Measurements from ENCODE around the gene NUMB.

The NUMB gene

DNA sequence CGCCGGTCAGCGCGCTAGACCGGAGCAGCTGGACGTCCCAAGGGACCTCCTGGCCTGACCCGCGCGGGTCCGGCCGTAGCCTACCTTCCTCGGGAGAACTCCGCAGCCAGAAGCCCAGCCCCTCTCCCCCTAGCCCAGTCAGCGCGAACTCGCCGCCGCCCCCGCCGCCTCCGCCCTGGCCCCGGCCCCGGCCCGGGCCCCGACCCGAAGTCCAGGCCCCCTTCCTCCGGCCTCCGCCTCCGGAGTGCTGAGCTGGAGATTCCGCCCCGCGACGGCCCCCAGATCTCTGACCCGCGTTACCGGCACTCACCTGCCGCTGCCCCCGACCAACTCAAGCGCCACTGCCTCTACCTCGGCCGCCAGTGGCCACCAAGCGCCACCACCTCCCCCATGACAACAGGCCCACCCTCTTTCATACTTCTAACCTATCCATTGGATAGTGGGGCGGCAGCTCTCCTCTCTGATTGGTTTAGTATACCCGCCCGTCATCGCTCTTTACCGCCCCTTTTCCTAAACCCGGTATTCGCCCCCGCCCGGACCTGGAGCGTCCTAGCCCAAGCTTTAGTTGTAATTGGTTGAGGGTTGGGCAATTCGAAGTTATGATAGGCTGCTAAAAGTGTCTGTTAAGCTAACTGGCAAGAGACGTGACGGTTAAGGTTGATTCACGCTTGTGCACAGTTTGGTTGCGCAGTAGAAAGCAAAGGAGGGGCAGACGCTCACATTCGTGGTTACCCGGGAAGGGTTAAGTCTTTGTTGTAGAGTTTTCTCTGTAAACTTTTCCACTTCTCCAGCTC lies at the start of gene NUMB:
Gene NUMB (minus strand): TSS at position 364 of the 794 bp plus-strand sequence. CDS start 102,795 bp downstream, outside the sequence.
- Mint-ChIP-seq H3K4me1 (ENCODE audit: low read depth) (peaks cover 57% of the 10 kb centered on the region), H3K27me3 (no peaks in the 10 kb centered on the region), H3K36me3 (ENCODE audit: low read depth) (peaks cover 12% of the 10 kb centered on the region), H3K4me3 (peak within 1 kb of the TSS; percentile 95), H3K9me3 (no peaks in the 10 kb centered on the region), H3K27ac (peak within 1 kb of the TSS; percentile 97)
- DNase-seq, result peak; percentile 92

- no peaks in the 10 kb centered on the region for H3K27me3 Mint-ChIP-seq
- no peak for DNase-seq
- H3K36me3 Mint-ChIP-seq (ENCODE audit: low read depth), result peaks cover 42% of the 10 kb centered on the region
- H3K9me3 Mint-ChIP-seq, result no peaks in the 10 kb centered on the region
- H3K4me1 Mint-ChIP-seq (ENCODE audit: low read depth), result no peaks in the 10 kb centered on the region
- H3K27ac Mint-ChIP-seq, result no peak overlapping the region
- H3K4me3 Mint-ChIP-seq, result no peak overlapping the region
Measured at GRCh38 chr14:73503648-73504047, 45.3 kb upstream of the NUMB start.

GRCh38 chr14:73502017-73502619 lies 43.8 kb upstream of the NUMB start:
- Mint-ChIP-seq H3K9me3 (no peaks in the 10 kb centered on the region), H3K36me3 (ENCODE audit: low read depth) (peaks cover 56% of the 10 kb centered on the region), H3K4me1 (ENCODE audit: low read depth) (no peaks in the 10 kb centered on the region), H3K27me3 (no peaks in the 10 kb centered on the region), H3K27ac (no peak overlapping the region), H3K4me3 (no peak overlapping the region)
- no peak for DNase-seq

DNA sequence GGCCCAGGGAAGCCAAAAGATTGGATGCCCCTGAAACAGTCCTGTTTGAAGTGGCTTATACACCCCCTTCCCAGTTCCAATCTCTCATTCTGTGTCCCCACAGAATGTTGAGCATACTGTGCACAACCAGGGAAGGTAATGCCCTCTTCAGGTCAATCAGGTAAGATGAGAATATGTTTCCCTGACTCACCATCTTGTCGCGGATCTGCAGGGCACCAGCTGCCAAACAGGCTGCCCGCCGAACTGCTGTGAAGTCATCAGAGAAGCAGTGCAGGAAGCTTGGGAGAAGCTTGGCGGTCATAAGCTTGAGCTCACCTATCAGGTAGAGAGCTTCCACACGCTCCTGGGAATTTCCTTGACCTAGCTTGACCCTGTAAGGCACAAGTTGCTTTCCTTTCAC lies 42.0 kb upstream of the NUMB start:
- no peak overlapping the region for H3K27ac Mint-ChIP-seq
- peaks cover 64% of the 10 kb centered on the region for H3K36me3 Mint-ChIP-seq (ENCODE audit: low read depth)
- H3K4me3 Mint-ChIP-seq, result no peak overlapping the region
- H3K9me3 Mint-ChIP-seq, result no peaks in the 10 kb centered on the region
- peaks cover 11% of the 10 kb centered on the region for H3K4me1 Mint-ChIP-seq (ENCODE audit: low read depth)
- no peaks in the 10 kb centered on the region for H3K27me3 Mint-ChIP-seq
- DNase-seq, result no peak

GRCh38 chr14:73494593-73494992 lies 36.2 kb upstream of the NUMB start:
- peaks cover 79% of the 10 kb centered on the region for H3K36me3 Mint-ChIP-seq (ENCODE audit: low read depth)
- H3K27me3 Mint-ChIP-seq, result no peaks in the 10 kb centered on the region
- no peak overlapping the region for H3K27ac Mint-ChIP-seq
- peak overlapping the region; percentile 15 for H3K4me3 Mint-ChIP-seq
- no peaks in the 10 kb centered on the region for H3K9me3 Mint-ChIP-seq
- DNase-seq, result no peak
- peaks cover 53% of the 10 kb centered on the region for H3K4me1 Mint-ChIP-seq (ENCODE audit: low read depth)

DNA sequence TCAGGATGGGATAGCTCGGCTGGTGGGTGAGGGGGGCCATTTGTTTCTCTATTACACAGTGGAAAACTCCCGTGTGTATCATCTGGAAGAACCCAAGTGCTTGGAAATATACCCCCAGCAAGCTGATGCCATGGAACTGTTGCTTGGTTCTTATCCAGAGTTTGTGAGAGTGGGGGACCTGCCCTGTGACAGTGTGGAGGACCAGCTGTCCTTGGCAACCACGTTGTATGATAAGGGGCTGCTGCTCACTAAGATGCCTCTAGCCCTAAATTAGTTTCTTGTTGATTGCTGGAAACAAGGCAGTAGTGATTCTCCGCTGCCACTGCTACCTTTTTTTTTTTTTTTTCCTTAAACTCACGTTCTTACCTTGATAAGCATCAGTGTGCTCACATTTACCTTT lies 34.3 kb upstream of the NUMB start:
- DNase-seq, result no peak
- H3K4me3 Mint-ChIP-seq, result peak overlapping the region; percentile 85
- peaks cover 60% of the 10 kb centered on the region for H3K36me3 Mint-ChIP-seq (ENCODE audit: low read depth)
- H3K27me3 Mint-ChIP-seq, result no peaks in the 10 kb centered on the region
- peak overlapping the region; percentile 10 for H3K27ac Mint-ChIP-seq
- H3K4me1 Mint-ChIP-seq (ENCODE audit: low read depth), result peaks cover 54% of the 10 kb centered on the region
- no peaks in the 10 kb centered on the region for H3K9me3 Mint-ChIP-seq

GRCh38 chr14:73492043-73492552 lies 33.8 kb upstream of the NUMB start:
- Mint-ChIP-seq H3K27ac (peak overlapping the region; percentile 63), H3K9me3 (no peaks in the 10 kb centered on the region), H3K4me3 (peak overlapping the region; percentile 85), H3K36me3 (ENCODE audit: low read depth) (peaks cover 55% of the 10 kb centered on the region), H3K27me3 (no peaks in the 10 kb centered on the region), H3K4me1 (ENCODE audit: low read depth) (peaks cover 54% of the 10 kb centered on the region)
- no peak for DNase-seq

DNA sequence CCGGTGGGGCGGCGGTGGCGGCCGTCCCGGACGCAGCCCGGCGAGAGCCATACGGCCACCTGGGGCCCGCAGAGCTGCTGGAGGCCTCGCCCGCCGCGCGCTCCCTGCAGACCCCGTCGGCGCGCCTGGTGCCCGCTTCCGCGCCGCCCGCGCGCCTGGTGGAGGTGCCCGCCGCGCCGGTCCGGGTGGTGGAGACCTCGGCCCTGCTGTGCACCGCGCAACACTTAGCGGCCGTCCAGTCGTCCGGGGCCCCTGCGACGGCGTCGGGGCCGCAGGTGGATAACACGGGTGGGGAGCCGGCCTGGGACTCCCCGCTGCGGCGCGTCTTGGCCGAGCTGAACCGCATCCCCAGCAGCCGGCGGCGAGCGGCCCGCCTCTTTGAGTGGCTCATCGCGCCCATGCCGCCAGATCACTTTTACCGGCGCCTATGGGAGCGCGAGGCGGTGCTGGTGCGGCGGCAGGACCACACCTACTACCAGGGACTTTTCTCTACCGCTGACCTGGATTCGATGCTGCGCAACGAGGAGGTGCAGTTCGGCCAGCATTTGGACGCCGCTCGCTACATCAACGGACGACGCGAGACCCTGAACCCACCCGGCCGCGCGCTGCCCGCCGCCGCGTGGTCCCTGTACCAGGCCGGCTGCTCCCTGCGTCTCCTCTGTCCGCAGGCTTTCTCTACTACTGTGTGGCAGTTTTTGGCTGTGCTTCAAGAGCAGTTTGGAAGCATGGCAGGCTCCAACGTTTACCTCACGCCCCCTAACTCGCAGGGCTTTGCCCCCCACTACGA lies 33.1 kb upstream of the NUMB start:
- no peaks in the 10 kb centered on the region for H3K27me3 Mint-ChIP-seq
- H3K36me3 Mint-ChIP-seq (ENCODE audit: low read depth), result peaks cover 50% of the 10 kb centered on the region
- no peaks in the 10 kb centered on the region for H3K9me3 Mint-ChIP-seq
- peaks cover 54% of the 10 kb centered on the region for H3K4me1 Mint-ChIP-seq (ENCODE audit: low read depth)
- H3K4me3 Mint-ChIP-seq, result peak overlapping the region; percentile 85
- DNase-seq, result peak; percentile 79
- H3K27ac Mint-ChIP-seq, result peak overlapping the region; percentile 63

DNA sequence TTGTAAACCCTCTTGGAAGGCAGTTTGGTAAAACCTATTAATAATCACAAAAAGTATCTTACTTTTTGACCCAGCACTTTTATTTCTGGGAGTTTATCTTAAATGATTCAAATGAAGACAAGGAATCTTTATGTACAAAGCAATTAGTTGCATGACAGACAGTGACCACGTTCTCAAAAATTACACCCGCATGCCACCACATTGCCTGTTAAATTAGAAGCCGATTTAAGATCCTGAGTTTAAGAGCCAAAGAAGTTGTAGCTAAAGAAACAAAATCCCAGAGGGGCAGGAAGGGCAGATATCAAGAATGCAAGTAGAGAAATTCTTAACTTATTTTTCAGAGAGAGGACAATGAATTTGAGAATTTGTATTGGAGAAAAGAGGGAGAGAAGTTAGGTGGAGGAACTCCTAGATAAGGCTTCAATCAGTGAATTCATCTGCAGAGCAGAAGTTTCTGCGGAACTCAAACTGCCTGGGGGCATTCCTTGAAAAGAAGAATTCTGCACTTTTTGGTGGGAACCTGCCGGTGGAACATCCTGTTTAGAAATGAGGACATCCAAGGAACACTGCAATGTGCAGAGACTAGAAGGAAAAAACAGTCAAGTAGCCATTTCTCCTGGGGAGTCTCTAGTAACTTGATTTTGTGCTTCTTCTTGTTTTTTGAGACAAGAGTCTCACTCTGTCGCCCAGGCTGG lies 31.3 kb upstream of the NUMB start:
- Mint-ChIP-seq H3K27me3 (no peaks in the 10 kb centered on the region), H3K4me1 (ENCODE audit: low read depth) (peaks cover 37% of the 10 kb centered on the region), H3K4me3 (peak overlapping the region; percentile 31), H3K27ac (no peak overlapping the region), H3K9me3 (no peaks in the 10 kb centered on the region), H3K36me3 (ENCODE audit: low read depth) (peaks cover 31% of the 10 kb centered on the region)
- DNase-seq, result no peak

DNA sequence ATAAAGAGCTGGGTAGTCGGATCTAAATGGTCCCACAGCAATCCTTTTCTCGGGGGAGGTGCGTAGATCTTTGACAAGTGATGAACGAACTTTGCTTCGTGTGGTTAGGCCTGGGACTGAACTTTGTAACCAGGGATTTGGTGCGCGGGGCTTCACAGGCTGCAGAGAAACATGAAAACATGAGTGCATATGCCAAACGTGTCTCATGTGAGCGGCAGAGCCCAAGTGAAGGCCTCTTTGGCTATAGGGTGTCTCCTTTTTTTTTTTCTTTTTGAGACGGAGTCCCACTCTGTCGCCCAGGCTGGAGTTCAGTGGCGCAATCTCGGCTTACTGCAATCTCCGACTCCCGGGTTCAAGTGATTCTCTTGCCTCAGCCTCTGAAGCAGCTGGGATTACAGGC lies 20.3 kb upstream of the NUMB start:
- H3K4me1 Mint-ChIP-seq (ENCODE audit: low read depth), result peaks cover 5% of the 10 kb centered on the region
- H3K36me3 Mint-ChIP-seq (ENCODE audit: low read depth), result no peaks in the 10 kb centered on the region
- no peak overlapping the region for H3K4me3 Mint-ChIP-seq
- DNase-seq, result no peak
- H3K9me3 Mint-ChIP-seq, result no peaks in the 10 kb centered on the region
- no peaks in the 10 kb centered on the region for H3K27me3 Mint-ChIP-seq
- H3K27ac Mint-ChIP-seq, result no peak overlapping the region

- Mint-ChIP-seq H3K4me3 (no peak overlapping the region), H3K27me3 (no peaks in the 10 kb centered on the region), H3K4me1 (ENCODE audit: low read depth) (peaks cover 5% of the 10 kb centered on the region), H3K27ac (no peak overlapping the region), H3K36me3 (ENCODE audit: low read depth) (no peaks in the 10 kb centered on the region), H3K9me3 (no peaks in the 10 kb centered on the region)
- no peak for DNase-seq
Measured at GRCh38 chr14:73477618-73478266, 19.4 kb upstream of the NUMB start.

- Mint-ChIP-seq H3K27ac (no peak overlapping the region), H3K9me3 (no peaks in the 10 kb centered on the region)
- no peak for DNase-seq
Measured at GRCh38 chr14:73476451-73476931, 18.1 kb upstream of the NUMB start.

DNA sequence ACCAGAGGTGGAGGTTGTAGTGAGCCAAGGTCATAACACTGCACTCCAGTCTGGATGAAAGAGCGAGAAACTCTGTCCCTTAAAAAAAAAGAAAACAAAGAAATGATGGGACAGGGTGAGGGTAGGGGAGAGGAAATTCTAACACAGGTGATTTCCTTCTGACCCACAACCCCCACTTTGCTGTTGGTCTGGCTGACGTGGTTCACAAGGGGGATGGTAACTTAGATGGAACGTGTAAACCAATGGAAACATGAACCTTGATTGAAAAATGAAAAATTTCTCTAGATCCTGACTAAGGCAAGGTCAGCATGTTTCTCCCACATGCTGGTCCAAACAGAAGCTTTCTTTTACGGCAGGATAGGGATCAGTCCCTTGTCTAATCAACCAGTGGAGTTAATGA lies 16.6 kb upstream of the NUMB start:
- H3K4me1 Mint-ChIP-seq (ENCODE audit: low read depth), result peaks cover 5% of the 10 kb centered on the region
- no peak overlapping the region for H3K27ac Mint-ChIP-seq
- H3K4me3 Mint-ChIP-seq, result no peak overlapping the region
- H3K9me3 Mint-ChIP-seq, result no peaks in the 10 kb centered on the region
- H3K27me3 Mint-ChIP-seq, result no peaks in the 10 kb centered on the region
- DNase-seq, result no peak
- H3K36me3 Mint-ChIP-seq (ENCODE audit: low read depth), result no peaks in the 10 kb centered on the region

More at GRCh38 chr14:73476451-73476931, 18.1 kb upstream of the NUMB start:
- H3K4me1 Mint-ChIP-seq (ENCODE audit: low read depth), result peaks cover 5% of the 10 kb centered on the region
- H3K4me3 Mint-ChIP-seq, result no peak overlapping the region
- H3K36me3 Mint-ChIP-seq (ENCODE audit: low read depth), result no peaks in the 10 kb centered on the region
- no peaks in the 10 kb centered on the region for H3K27me3 Mint-ChIP-seq

All from activated T-cell treated with anti-CD3 and anti-CD28 coated beads, Interleukin-2, amount 50 U/mL, for 24 hours (primary cell).